ENCODE results near the gene SNX22.

Gene SNX22

GRCh38 chr15:64148581-64148980 is 3.0 kb upstream of the SNX22 start:
- no peak for TF ChIP-seq CTCF (conservative IDR thresholded peaks at IDR 0.05; ENCODE audit: low read depth, low read length)
- H3K4me3 ChIP-seq (ENCODE audit: low read depth, low read length), result no peak overlapping the region
- DNase-seq (ENCODE audit: low read depth), result no peak

GRCh38 chr15:64149424-64149823 is 2.1 kb upstream of the SNX22 start:
- peak; percentile 35 for TF ChIP-seq CTCF (conservative IDR thresholded peaks at IDR 0.05; ENCODE audit: low read depth, low read length)
- DNase-seq (ENCODE audit: low read depth), result no peak
- no peak overlapping the region for H3K4me3 ChIP-seq (ENCODE audit: low read depth, low read length)

- H3K4me3 ChIP-seq (ENCODE audit: low read depth, low read length), result no peak overlapping the region
- no peak for DNase-seq (ENCODE audit: low read depth)
- TF ChIP-seq CTCF (conservative IDR thresholded peaks at IDR 0.05; ENCODE audit: low read depth, low read length), result no peak
Observed at GRCh38 chr15:64149893-64150578, 1.5 kb upstream of the SNX22 start.

GRCh38 chr15:64152507-64153387 is 1.2 kb downstream of the SNX22 start:
- TF ChIP-seq CTCF (conservative IDR thresholded peaks at IDR 0.05; ENCODE audit: low read depth, low read length), result no peak
- H3K4me3 ChIP-seq (ENCODE audit: low read depth, low read length), result peak overlapping the region; percentile 53
- DNase-seq (ENCODE audit: low read depth), result no peak

GRCh38 chr15:64153480-64154367 is 2.2 kb downstream of the SNX22 start:
- TF ChIP-seq CTCF (conservative IDR thresholded peaks at IDR 0.05; ENCODE audit: low read depth, low read length), result peak; percentile 97
- peak; percentile 91 for DNase-seq (ENCODE audit: low read depth)
- H3K4me3 ChIP-seq (ENCODE audit: low read depth, low read length), result no peak overlapping the region

GRCh38 chr15:64155802-64156651 is 4.5 kb downstream of the SNX22 start:
- no peak overlapping the region for H3K4me3 ChIP-seq (ENCODE audit: low read depth, low read length)
- TF ChIP-seq CTCF (conservative IDR thresholded peaks at IDR 0.05; ENCODE audit: low read depth, low read length), result no peak
- no peak for DNase-seq (ENCODE audit: low read depth)

Data from choroid plexus epithelial cell (primary cell).